HL-60/S4 (cell line): Measurements from ENCODE around the gene SLC6A7.
"Not testable (repeated sequence)": the region's sequence is repeated elsewhere in the genome, so short reads cannot be mapped to it uniquely, and the experiment has no call there.

Experiments used
- in situ Hi-C: fragments of 300-500 bp; cut with MboI; formaldehyde crosslinking; loops from 2 replicates; pipeline ENCODE4 v1.14.3; 2022; ENCODE audit warnings: low sequenced_read_pairs

The SLC6A7 gene

DNA sequence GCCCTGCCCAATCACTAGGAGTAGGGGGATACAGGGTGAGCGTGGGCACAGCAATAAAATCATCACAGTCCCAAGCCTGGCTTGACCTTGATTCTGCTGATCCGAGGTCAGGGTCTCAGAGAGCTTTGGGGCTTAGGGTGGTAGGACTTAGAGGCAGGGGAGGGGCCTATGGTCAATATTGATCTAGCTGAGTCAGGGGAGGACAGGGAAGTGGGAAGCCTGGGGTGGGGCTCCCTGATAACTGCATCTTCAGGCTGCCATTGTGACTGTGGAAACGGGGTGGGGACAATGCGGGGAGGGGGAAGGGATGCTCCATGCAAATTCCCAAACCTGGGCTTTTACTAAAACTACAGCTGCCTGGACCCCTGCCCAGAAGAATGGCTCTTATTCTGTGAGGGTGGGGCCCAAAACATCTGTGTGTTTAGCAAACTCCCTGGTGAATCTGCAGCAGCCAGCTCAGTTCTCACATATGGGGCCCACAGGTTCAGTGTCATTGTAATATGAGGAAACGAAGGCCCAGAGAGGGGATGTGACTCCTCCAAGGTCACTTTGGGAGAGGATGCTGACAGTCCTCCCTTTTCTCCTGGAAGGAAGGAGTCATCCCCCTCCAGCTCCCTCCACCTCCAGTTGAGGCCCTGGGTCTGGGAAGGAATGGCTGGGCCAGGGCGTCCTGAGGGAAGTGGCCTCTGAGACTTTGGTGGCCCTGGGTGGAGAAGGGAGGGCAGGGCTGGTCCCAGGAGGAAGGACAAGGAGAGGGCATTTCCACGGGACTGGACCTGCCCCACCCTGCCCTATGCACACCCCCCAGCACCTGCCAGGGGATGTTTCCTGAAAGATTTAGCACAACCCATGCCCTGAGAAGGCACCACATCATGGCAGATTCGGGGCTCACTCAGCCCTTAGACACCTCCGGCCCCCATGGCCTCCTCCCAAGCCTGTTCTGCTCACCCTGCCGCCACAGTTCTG is 26.4 kb downstream of the SLC6A7 start:
- in situ Hi-C loops = loop anchor here (5.0 to 25.0 kb wide), 3 partner anchors 84 to 579 kb away; no protein-coding TSS in a partner anchor

DNA sequence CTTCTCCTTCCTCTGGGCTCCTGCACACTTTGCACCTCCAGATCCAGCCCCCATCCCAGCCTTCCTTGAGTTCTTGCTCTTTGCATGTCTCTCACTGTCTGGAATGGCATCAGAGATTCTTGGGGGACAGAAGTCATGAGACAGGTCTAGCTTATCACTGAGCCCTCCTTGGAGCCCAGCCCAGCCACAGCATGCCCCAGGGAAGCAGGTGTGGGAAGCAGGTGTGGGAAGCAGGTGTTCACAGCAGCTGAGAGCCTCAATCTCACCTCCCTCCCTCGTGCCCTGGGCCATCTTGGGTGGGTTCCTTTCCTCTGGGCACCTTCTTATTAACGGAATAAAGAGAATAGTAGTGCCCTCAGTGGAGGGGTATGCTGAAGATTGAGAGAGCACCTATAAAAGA is 27.2 kb downstream of the SLC6A7 start:
- in situ Hi-C loops = loop anchor here (5.0 to 25.0 kb wide), 3 partner anchors 85 to 580 kb away; no protein-coding TSS in a partner anchor

DNA sequence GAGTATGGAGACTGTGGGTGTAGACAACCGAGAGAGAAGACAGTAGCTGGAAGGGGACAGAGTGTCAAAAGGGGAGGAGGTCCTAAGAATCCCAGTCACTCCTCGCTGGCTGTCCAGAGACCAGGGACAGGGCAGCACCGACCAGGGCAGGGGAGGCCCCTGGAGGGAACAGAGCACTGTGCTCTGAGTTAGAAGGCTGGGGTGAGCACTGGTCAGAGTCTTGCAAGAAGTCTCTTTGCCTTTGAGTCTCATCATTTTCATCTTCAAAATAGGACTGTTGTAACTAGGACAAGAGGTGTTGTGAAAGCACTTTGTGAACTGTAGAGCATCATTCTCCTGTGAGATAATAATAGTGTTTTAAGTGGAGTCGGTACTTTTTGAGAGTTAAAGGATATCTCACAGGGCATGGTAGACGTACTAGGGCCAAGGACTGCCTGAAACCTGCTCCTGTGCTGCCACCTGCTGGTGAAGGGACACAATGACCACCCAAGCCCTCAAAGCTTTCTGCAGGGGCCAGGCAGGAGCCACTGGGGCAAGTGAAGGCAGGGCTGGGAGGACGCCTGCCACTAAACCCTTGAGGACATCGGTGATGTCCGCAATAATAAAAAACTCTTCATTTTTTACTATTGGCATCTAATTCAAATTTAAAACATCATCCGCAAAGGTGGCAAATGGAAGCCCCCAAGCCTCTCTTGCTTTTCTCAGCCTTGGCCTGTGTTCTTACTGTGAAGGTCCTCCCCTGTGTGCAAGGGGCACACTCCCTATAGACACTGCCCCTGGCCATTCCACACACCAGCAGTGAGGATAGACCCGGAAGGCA is 28.2 kb downstream of the SLC6A7 start:
- in situ Hi-C loops = loop anchor here (5.0 to 25.0 kb wide), 3 partner anchors 86 to 581 kb away; no protein-coding TSS in a partner anchor

- in situ Hi-C loops = loop anchor here (5.0 to 25.0 kb wide), 3 partner anchors 86 to 581 kb away; no protein-coding TSS in a partner anchor
These were observed 28.8 kb downstream of the SLC6A7 start for GRCh38 chr5:150218693-150219035.

DNA sequence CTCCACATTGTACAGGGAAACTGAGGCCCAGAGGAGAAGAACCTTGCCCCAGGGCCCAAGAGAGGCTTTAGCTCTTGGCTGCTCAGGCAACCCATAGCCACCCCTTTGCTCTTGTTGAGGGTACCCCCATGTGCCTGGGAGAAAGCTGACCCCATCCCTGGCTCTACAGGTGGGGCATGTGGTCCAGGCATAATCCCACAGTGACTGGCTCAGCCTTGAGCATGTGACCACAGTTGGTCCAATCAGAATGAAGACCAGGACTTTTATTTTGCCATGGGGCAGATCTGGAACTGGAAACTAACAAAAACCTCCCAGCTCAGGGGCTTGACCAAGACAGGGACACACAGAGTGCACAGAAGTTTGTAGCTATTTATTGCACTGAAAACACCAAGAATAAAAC is 29.3 kb downstream of the SLC6A7 start:
- in situ Hi-C loops = loop anchor here (5.0 to 25.0 kb wide), 3 partner anchors 87 to 582 kb away; no protein-coding TSS in a partner anchor

GRCh38 chr5:150219861-150220260 is 30.0 kb downstream of the SLC6A7 start:
- in situ Hi-C loops = loop anchor here (5.0 to 25.0 kb wide), 3 partner anchors 88 to 583 kb away; no protein-coding TSS in a partner anchor

- in situ Hi-C loops = loop anchor here (25.0 kb wide), 2 partner anchors 384 to 584 kb away; no protein-coding TSS in a partner anchor
These were observed 31.6 kb downstream of the SLC6A7 start for GRCh38 chr5:150221471-150221870.

DNA sequence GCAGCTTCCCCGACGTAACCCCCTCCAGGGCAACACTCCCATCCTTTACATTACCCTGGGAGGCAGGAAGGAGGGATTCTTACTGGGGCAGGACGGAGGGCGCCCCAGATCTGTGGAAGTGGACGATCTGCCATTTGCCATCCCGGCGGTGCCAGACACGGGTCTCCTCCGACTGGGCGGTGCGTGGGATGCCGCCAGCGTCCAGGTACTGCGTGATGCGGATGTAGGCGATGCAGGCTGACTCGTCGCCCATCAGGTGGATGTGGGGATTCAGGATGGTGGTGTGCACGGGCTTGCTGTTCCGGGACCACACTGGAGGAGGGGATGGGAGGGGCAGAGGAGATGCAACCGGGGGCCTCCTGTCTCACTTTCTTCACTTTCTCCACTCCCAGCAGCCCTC is 33.0 kb downstream of the SLC6A7 start:
- in situ Hi-C loops = loop anchor here (25.0 kb wide), 2 partner anchors 386 to 586 kb away; no protein-coding TSS in a partner anchor

DNA sequence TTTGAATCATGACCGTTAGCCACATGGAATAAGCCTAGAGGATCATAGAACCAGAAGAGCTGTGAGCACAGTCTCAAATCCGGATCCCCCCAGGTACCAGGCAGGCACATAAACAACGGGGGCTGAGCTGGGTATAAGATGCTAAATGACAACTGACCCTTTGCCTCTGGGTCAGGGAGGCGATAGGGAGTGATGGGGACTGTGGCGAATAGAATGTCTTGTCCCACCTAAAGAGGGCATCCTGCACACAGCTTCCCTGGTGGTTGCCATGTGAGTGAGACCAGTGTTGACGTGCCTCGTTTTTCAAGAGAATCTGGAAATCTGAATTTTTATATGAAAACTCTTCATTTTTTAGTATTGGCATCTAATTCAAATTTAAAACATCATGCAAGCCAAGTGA is 33.6 kb downstream of the SLC6A7 start:
- in situ Hi-C loops = loop anchor here (25.0 kb wide), 2 partner anchors 386 to 586 kb away; no protein-coding TSS in a partner anchor

GRCh38 chr5:150224483-150225027 is 34.7 kb downstream of the SLC6A7 start:
- in situ Hi-C loops = loop anchor here (25.0 kb wide), 2 partner anchors 387 to 587 kb away; no protein-coding TSS in a partner anchor

DNA sequence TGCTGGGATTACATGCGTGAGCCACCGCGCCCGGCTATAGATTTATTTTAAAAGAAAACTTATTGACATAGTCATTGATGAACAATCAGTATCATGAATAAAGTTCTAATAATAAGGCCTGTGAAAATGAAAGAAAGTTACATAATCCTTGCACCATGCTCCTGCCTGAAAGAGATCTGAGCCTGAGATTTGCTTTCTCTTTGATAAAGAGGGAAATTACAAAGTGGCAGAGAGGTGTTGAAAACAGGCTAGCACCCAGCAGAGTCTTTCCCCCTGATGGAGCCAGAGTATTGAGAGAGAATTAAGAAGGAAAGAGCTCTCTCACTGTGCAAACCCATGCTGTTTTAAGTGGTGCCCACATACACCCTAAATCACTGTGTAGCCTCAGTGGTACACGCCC is 37.2 kb downstream of the SLC6A7 start:
- in situ Hi-C loops = no loop called here

GRCh38 chr5:150227606-150228273 is 37.9 kb downstream of the SLC6A7 start:
- in situ Hi-C loops = no loop called here

GRCh38 chr5:150229571-150229970 is 39.7 kb downstream of the SLC6A7 start:
- in situ Hi-C loops = no loop called here

DNA sequence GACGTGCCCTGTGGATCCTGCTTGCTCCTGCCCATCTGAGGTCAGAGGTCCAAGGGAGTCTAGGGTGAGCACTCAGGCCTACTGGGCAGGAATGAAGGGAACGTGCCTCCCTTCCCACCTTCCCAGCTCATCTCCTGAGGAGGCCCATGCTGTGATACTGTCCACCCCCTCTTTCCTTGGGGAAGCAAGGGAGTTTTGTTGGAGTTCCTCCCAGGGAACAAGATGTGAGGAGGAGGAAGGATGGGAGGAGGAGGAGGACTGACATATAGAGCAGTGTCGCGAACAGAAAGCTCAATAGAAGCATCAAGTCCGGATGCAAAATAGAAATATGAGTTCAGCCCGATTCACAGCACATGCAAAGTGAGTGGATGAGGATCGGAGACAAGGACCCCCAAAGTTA is 41.0 kb downstream of the SLC6A7 start:
- in situ Hi-C loops = no loop called here

DNA sequence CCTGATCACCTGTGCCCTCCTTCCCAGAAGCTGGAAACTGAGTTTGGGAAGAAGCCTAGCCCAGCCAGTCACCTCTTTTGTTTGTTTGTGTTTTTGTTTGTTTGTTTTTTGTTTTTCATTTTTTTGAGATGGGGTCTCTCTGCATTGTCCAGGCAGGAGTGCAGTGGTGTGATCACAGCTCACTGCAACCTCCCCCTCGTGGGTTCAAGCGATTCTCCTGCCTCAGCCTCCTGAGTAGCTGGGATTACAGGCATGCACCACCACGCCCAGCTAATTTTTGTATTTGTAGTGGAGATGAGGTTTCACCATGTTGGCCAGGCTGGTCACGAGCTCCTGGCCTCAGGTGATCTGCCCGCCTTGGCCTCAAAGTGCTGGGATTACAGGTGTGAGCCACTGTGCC is 43.8 kb downstream of the SLC6A7 start:
- in situ Hi-C loops = not testable (repeated sequence)

DNA sequence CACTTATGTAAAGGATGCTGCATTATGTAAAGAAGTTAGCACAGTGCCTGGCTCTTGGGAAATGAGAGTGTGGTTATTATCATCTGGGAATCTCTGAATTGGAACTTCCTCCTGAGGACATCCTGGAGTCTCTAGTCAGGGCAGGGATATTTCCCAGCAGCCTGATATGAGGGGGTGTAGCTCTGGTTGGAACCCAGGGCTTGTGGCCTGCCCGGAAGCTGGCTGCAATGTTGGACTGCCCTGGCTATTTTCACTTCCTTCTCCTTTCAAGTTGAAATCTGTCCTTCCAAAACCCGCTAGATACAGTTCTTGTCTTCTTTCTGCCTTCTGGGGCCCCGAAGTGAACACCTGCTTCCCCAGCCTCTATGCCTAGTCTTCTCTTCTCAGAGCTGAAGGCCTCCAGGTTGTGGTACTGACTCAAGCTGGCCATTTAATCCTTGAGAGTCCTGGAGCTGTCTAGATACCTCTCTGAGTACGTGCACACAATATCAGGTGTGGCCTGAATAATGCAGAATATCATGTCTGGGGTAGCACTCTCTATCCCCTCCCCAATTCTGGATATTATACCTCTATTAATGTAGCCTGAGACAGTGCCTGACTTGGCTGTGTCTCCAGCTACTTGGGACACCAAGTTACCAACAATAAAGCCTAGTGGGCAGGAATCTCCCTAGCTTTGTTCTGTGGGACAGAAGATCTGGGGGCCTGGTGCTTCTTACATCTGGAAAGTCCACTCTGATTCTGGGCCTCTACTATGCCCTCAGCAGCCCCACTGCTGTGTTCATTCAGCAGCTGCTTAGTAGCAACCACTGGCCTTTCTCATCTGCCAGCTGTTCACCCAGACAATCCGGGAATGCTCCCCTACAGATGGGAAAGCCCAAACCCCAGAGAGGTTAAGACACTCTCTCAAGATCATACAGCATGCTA is 45.0 kb downstream of the SLC6A7 start:
- in situ Hi-C loops = no loop called here

DNA sequence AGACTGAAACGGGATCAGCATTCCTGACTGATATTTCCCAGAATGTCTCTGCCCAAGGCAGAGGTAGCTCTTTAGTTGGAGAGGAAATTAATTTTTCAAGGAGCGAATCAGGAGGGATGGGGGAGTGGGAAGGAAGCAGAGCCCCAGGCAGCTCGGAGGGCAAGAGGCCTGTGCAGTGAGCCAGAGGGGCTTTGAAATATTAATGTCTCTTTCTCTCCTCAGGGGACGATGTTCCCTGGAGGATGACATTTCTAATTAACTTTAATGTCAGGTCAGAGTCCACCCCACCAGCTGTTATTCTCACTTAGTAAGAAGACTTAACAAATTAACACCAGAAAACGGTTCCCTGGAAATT is 45.6 kb downstream of the SLC6A7 start:
- in situ Hi-C loops = no loop called here

GRCh38 chr5:150236313-150236712 is 46.5 kb downstream of the SLC6A7 start:
- in situ Hi-C loops = no loop called here
